ENCODE data around the gene GRIN2B. TPM values are rescaled to one million over a fixed set of nuclear protein-coding genes. Genes with fewer than 3 reads are reported as not detected.

GRIN2B gene
- total RNA-seq, 1 experiment from 2014 or later = not detected

DNA sequence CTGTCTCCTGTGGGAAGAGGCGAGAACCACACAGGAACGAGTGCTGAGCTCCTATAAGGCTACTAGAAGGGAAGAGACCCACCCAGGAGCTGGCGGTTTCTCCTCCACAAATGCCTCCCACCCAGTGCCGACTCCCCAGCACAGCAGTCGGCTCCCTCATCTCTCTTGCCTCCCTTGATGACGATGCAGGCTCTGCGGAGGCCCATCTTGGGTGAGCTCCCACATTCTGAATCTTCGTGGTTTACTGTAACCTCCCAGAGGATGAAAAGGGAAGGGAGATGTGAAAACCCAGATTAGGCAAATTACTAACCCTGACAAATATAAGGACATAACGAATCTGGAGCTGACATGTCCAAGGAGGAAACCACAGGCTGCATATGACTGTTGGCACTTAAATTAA, 23.8 kb downstream of the GRIN2B start:
- DNase-seq (ENCODE audit: low spot score) = no peak
- Histone ChIP-seq H3K4me3 (ENCODE audit: low read depth, low read length, poor library complexity, severe bottlenecking) (no peak overlapping the region), H3K27me3 (replicated peaks; ENCODE audit: insufficient read depth, low read depth, low read length, poor library complexity) (peaks cover 77% of the 10 kb centered on the region), H3K27ac (ENCODE audit: low read depth, low read length, poor library complexity, severe bottlenecking) (no peak overlapping the region), H3K36me3 (ENCODE audit: insufficient read depth, low read length, poor library complexity, severe bottlenecking) (no peaks in the 10 kb centered on the region), H3K4me1 (ENCODE audit: insufficient read depth, low read length, poor library complexity, severe bottlenecking) (no peaks in the 10 kb centered on the region), H3K9me3 (ENCODE audit: low read depth, low read length, poor library complexity, severe bottlenecking) (no peaks in the 10 kb centered on the region)
- intact Hi-C loops (cut with micrococcal nuclease; ENCODE audit: unreplicated experiment) = no loop called here
- no TSS peak for BruUV-seq (replicated peaks)
- ChIA-PET CTCF (no interaction called here), POLR2A (ENCODE audit: low non-redundant PET) (no interaction called here)
- no peak for TF ChIP-seq EZH2 (IDR thresholded peaks at IDR 0.05; ENCODE audit: borderline replicate concordance, low read depth, low read length, poor library complexity, severe bottlenecking)
- TF ChIP-seq, protein P1, sequence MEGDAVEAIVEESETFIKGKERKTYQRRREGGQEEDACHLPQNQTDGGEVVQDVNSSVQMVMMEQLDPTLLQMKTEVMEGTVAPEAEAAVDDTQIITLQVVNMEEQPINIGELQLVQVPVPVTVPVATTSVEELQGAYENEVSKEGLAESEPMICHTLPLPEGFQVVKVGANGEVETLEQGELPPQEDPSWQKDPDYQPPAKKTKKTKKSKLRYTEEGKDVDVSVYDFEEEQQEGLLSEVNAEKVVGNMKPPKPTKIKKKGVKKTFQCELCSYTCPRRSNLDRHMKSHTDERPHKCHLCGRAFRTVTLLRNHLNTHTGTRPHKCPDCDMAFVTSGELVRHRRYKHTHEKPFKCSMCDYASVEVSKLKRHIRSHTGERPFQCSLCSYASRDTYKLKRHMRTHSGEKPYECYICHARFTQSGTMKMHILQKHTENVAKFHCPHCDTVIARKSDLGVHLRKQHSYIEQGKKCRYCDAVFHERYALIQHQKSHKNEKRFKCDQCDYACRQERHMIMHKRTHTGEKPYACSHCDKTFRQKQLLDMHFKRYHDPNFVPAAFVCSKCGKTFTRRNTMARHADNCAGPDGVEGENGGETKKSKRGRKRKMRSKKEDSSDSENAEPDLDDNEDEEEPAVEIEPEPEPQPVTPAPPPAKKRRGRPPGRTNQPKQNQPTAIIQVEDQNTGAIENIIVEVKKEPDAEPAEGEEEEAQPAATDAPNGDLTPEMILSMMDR (conservative IDR thresholded peaks at IDR 0.05; ENCODE audit: low read depth, low read length) = no peak

DNA sequence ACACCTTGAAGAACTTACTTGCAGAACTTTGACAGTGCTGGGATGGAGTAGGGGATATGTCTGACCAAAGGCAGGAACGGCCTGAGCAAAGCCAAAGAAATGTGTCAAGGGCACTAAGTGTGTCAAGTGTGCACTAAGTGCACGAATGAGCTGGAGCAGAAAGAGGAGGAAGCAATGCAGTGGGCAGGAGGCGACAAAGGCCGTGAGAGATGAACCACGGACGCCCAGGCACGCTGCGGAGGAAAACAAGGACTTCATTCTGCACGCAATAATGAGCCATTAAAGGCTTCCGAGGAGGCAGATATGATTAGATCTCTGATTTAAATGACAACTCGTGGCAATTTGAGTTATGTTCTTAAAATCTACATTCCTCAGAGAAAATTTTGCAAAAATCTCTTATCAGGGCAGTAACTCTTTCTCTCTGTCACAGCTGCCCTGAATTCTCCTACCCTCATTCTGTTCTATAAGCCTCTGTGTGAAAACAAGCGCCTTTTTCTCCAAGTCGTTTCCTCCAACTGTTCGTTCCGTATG, 25.3 kb downstream of the GRIN2B start:
- DNase-seq (ENCODE audit: low spot score) = no peak
- TF ChIP-seq, protein P1 (conservative IDR thresholded peaks at IDR 0.05; ENCODE audit: low read depth, low read length) = no peak
- TF ChIP-seq EZH2 (IDR thresholded peaks at IDR 0.05; ENCODE audit: borderline replicate concordance, low read depth, low read length, poor library complexity, severe bottlenecking) = no peak
- CTCF ChIA-PET = no interaction called here
- Histone ChIP-seq H3K27ac (ENCODE audit: low read depth, low read length, poor library complexity, severe bottlenecking) (no peak overlapping the region), H3K4me1 (ENCODE audit: insufficient read depth, low read length, poor library complexity, severe bottlenecking) (no peaks in the 10 kb centered on the region), H3K9me3 (ENCODE audit: low read depth, low read length, poor library complexity, severe bottlenecking) (no peaks in the 10 kb centered on the region), H3K27me3 (replicated peaks; ENCODE audit: insufficient read depth, low read depth, low read length, poor library complexity) (peaks cover 70% of the 10 kb centered on the region), H3K4me3 (ENCODE audit: low read depth, low read length, poor library complexity, severe bottlenecking) (no peak overlapping the region), H3K36me3 (ENCODE audit: insufficient read depth, low read length, poor library complexity, severe bottlenecking) (no peaks in the 10 kb centered on the region)
- intact Hi-C loops (cut with micrococcal nuclease; ENCODE audit: unreplicated experiment) = no loop called here
- POLR2A ChIA-PET (ENCODE audit: low non-redundant PET) = no interaction called here
- BruUV-seq (replicated peaks) = no TSS peak

DNA sequence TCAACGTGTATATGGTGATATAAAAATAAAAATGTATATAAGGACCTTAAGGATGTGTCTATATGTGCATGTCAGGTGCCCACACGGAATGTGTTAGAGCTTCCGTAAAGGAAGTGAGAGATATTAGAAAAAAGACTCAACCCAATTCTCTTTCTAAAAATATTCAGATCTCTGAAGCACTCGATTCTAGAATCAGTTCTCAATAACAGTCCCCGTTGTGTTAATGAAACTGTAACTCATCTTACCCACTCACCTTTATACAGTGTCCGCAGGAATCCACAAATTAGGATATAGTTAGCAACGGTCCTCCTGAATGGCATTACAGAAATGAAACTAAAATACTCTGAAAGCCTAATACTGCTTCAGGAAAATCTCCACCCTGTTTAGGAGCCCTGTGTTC, 29.3 kb downstream of the GRIN2B start:
- H3K9me3 ChIP-seq (ENCODE audit: low read depth, low read length, poor library complexity, severe bottlenecking) = no peaks in the 10 kb centered on the region

More for the DNA sequence above, 29.3 kb downstream of the GRIN2B start:
- H3K4me3 ChIP-seq (ENCODE audit: low read depth, low read length, poor library complexity, severe bottlenecking) = no peak overlapping the region
- no peak overlapping the region for H3K27ac ChIP-seq (ENCODE audit: low read depth, low read length, poor library complexity, severe bottlenecking)
- intact Hi-C loops (cut with micrococcal nuclease; ENCODE audit: unreplicated experiment) = no loop called here
- peaks cover 56% of the 10 kb centered on the region for H3K27me3 ChIP-seq (replicated peaks; ENCODE audit: insufficient read depth, low read depth, low read length, poor library complexity)
- no peak for DNase-seq (ENCODE audit: low spot score)
- TF ChIP-seq, protein P1 (conservative IDR thresholded peaks at IDR 0.05; ENCODE audit: low read depth, low read length) = no peak
- no peak for TF ChIP-seq EZH2 (IDR thresholded peaks at IDR 0.05; ENCODE audit: borderline replicate concordance, low read depth, low read length, poor library complexity, severe bottlenecking)
- no peaks in the 10 kb centered on the region for H3K36me3 ChIP-seq (ENCODE audit: insufficient read depth, low read length, poor library complexity, severe bottlenecking)
- no TSS peak for BruUV-seq (replicated peaks)
- ChIA-PET POLR2A (ENCODE audit: low non-redundant PET) (no interaction called here), CTCF (no interaction called here)
- no peaks in the 10 kb centered on the region for H3K4me1 ChIP-seq (ENCODE audit: insufficient read depth, low read length, poor library complexity, severe bottlenecking)

All from A673 (cell line).